DOHH2 (cell line): ENCODE data around the gene TLCD5.

Source experiments
- H3F3A ChIP-seq: fragments of 200-600 bp; sonication (generic), shearing (Covaris generic); 2 replicates; pipeline ENCODE4 v1.6.0; 2016; ENCODE audit warnings: antibody characterized with exemption, mild to moderate bottlenecking; ENCODE audit not compliant: control insufficient read depth, insufficient read depth
- H3K27ac ChIP-seq: fragments of 200-600 bp; sonication (generic); 2 replicates; pipeline ENCODE4 v1.5.1; 2014; ENCODE audit warnings: low read depth, mild to moderate bottlenecking, low read length, moderate library complexity
- H3K27me3 ChIP-seq: fragments of 200-600 bp; sonication (generic); 2 replicates; pipeline ENCODE4 v1.6.1; 2014; ENCODE audit warnings: mild to moderate bottlenecking, low read length, mixed read lengths; ENCODE audit not compliant: control insufficient read depth
- H3K36me3 ChIP-seq: fragments of 200-600 bp; sonication (generic); 2 replicates; pipeline ENCODE4 v1.6.1; 2014; ENCODE audit warnings: mild to moderate bottlenecking, low read length, moderate library complexity, mixed read lengths; ENCODE audit not compliant: control insufficient read depth
- H3K4me1 ChIP-seq: fragments of 200-600 bp; sonication (generic); 2 replicates; pipeline ENCODE4 v1.6.1; 2014; ENCODE audit warnings: mild to moderate bottlenecking, low read length, mixed read lengths; ENCODE audit not compliant: control insufficient read depth
- H3K4me2 ChIP-seq: fragments of 200-600 bp; sonication (generic); 2 replicates; pipeline ENCODE4 v1.6.0; 2014; ENCODE audit warnings: mild to moderate bottlenecking, low read length, moderate library complexity
- H3K4me3 ChIP-seq: fragments of 200-600 bp; sonication (generic); 2 replicates; pipeline ENCODE4 v1.5.1; 2014; ENCODE audit warnings: mild to moderate bottlenecking, low read length, mixed read lengths
- H3K79me2 ChIP-seq: fragments of 200-600 bp; sonication (generic); 2 replicates; pipeline ENCODE4 v1.6.1; 2014; ENCODE audit warnings: mild to moderate bottlenecking, low read length, mixed read lengths; ENCODE audit not compliant: control insufficient read depth
- H3K9me2 ChIP-seq: fragments of 200-600 bp; sonication (generic); replicated peaks from 2 replicates; pipeline ENCODE4 v1.6.1; 2014; ENCODE audit warnings: mild to moderate bottlenecking, low read length, mixed read lengths; ENCODE audit not compliant: control insufficient read depth
- H3K9me3 ChIP-seq: fragments of 200-600 bp; sonication (generic); 2 replicates; pipeline ENCODE4 v1.6.1; 2014; ENCODE audit warnings: antibody characterized with exemption, low read length, mixed read lengths; ENCODE audit not compliant: control insufficient read depth, insufficient read depth
- H4K20me1 ChIP-seq: fragments of 200-600 bp; sonication (generic); 2 replicates; pipeline ENCODE4 v1.6.0; 2014; ENCODE audit warnings: low read depth, mild to moderate bottlenecking, antibody characterized with exemption, low read length, moderate library complexity; ENCODE audit not compliant: control insufficient read depth, insufficient read depth
- EZH2phosphoT487 ChIP-seq: fragments of 200-600 bp; sonication (generic); IDR thresholded peaks from 2 replicates; pipeline ENCODE4 v1.6.1; 2017; ENCODE audit warnings: borderline replicate concordance, mild to moderate bottlenecking, antibody characterized with exemption, low read length, moderate library complexity, mixed read lengths
- TF ChIP-seq, protein P1 (sequence below): fragments of 200-600 bp; sonication (generic); IDR thresholded peaks from one replicate; pipeline ENCODE4 v1.5.1; 2014; ENCODE audit warnings: antibody characterized with exemption, mild to moderate bottlenecking, low read depth, low read length; ENCODE audit not compliant: poor library complexity, severe bottlenecking

TLCD5 gene

DNA sequence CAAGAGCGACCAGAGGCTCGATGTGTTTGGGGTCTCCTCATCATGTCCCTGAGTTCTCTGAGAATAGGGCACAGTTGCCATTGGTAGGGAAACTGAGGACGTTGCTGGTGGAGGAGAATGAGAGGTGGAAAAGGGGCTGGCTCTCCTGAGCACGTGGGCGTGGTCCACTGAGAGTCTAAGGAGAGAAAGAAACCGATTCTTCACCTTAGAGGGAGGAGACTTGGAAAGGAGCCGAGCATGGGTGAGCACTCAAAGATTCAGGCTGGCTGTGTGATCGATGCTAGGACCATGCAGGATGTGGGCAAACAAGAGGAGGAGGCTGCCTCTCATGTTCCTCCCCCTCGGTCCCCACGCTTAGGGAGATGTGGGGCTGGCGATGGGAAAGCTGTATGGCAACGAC lies 19.8 kb upstream of the TLCD5 start:
- Histone ChIP-seq H3K4me2 (no peak overlapping the region), H3K27ac (no peak overlapping the region), H3K9me2 (no peaks in the 10 kb centered on the region), H3K4me3 (no peak overlapping the region), H3K9me3 (no peaks in the 10 kb centered on the region), H3K27me3 (peaks cover 11% of the 10 kb centered on the region; the same call in 1 of the 2 replicates), H3K79me2 (no peaks in the 10 kb centered on the region), H4K20me1 (peaks cover 3% of the 10 kb centered on the region), H3K4me1 (peaks cover 4% of the 10 kb centered on the region), H3K36me3 (no peaks in the 10 kb centered on the region), H3F3A (no peaks in the 10 kb centered on the region)
- TF ChIP-seq, protein P1, sequence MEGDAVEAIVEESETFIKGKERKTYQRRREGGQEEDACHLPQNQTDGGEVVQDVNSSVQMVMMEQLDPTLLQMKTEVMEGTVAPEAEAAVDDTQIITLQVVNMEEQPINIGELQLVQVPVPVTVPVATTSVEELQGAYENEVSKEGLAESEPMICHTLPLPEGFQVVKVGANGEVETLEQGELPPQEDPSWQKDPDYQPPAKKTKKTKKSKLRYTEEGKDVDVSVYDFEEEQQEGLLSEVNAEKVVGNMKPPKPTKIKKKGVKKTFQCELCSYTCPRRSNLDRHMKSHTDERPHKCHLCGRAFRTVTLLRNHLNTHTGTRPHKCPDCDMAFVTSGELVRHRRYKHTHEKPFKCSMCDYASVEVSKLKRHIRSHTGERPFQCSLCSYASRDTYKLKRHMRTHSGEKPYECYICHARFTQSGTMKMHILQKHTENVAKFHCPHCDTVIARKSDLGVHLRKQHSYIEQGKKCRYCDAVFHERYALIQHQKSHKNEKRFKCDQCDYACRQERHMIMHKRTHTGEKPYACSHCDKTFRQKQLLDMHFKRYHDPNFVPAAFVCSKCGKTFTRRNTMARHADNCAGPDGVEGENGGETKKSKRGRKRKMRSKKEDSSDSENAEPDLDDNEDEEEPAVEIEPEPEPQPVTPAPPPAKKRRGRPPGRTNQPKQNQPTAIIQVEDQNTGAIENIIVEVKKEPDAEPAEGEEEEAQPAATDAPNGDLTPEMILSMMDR, result no peak
- TF ChIP-seq EZH2phosphoT487, result no peak

DNA sequence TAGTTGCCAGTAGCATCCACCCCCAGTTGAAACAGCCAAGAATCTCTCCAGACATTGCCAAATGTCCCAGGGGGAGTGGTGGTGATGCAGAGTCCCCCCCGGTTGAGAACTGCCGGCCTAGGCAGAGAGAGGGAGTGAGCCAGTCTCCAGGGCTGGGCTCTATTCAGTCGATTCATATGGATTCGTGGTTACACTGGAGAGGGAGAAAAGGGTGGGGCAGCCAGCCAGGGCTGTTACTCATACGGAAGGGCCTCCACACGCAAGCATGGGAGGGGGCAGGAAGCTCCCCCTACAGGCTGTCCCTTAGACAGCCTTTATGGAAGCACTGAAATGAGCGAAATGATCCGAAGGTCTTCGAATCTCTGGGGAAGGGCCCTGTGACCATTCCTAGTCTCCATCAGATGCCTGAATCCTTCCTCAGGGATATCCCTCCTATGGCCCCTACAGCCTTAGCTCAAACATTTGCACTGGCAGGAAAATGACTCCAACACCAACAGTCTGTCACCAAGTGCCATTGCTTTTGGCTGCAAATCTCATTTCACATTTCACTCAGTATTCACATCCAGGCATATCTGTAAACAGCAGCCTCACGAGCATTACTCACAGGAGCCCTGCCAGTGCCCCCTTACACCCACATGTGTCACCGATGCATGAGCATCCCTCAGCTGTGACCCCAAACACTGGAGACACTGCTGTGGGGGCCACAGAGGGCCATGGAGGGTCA lies 18.4 kb upstream of the TLCD5 start:
- TF ChIP-seq, protein P1, result peak; percentile 12
- TF ChIP-seq EZH2phosphoT487, result no peak

DNA sequence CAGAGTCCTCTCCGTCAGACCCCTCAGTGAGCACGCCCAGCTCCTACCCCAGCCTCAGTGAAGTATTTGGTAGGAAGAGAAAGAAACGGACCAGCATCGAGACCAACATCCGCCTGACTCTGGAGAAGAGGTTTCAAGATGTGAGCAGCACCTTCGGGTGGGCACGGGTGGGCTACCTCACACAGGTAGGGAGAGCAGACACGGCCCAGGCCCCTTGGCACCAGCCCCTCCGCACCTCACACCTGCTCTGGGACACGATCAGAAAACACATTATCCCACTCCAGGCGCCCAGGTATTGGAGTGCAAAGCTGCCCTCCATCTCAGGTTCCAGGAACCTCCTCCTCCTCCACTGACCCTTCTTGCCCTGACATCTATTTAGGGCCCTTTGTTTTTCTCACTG lies 17.6 kb upstream of the TLCD5 start:
- H3K9me2 ChIP-seq, result no peaks in the 10 kb centered on the region
- H3K79me2 ChIP-seq, result no peaks in the 10 kb centered on the region
- no peak overlapping the region for H3K4me2 ChIP-seq
- no peak for TF ChIP-seq EZH2phosphoT487
- TF ChIP-seq, protein P1, result no peak
- peaks cover 3% of the 10 kb centered on the region for H4K20me1 ChIP-seq
- H3F3A ChIP-seq, result no peaks in the 10 kb centered on the region
- H3K4me3 ChIP-seq, result no peak overlapping the region
- no peaks in the 10 kb centered on the region for H3K9me3 ChIP-seq
- H3K27ac ChIP-seq, result no peak overlapping the region
- no peaks in the 10 kb centered on the region for H3K36me3 ChIP-seq
- peaks cover 14% of the 10 kb centered on the region; the same call in 1 of the 2 replicates for H3K27me3 ChIP-seq
- peaks cover 4% of the 10 kb centered on the region for H3K4me1 ChIP-seq

More for the DNA sequence above, 18.4 kb upstream of the TLCD5 start:
- Histone ChIP-seq H3K36me3 (no peaks in the 10 kb centered on the region), H3K9me2 (no peaks in the 10 kb centered on the region), H3F3A (no peaks in the 10 kb centered on the region), H3K27me3 (peaks cover 14% of the 10 kb centered on the region; the same call in 1 of the 2 replicates), H3K79me2 (no peaks in the 10 kb centered on the region), H3K4me2 (no peak overlapping the region), H3K27ac (no peak overlapping the region), H3K9me3 (no peaks in the 10 kb centered on the region), H3K4me3 (no peak overlapping the region), H3K4me1 (peaks cover 4% of the 10 kb centered on the region), H4K20me1 (peaks cover 3% of the 10 kb centered on the region)
